HCT116 (cell line): ENCODE results near the gene ADAMTS13. TPM values are rescaled to one million over a fixed set of nuclear protein-coding genes. Genes with fewer than 3 reads are reported as not detected.

ENCODE experiments used
- ATAC-seq: fragments of 200-7000 bp; cut with Tn5 transposase; 2 replicates; pipeline ENCODE4 v1.9.1; 2020; ENCODE audit warnings: mild to moderate bottlenecking, moderate library complexity
- BruUV-seq: library from RNA; stranded (reverse); fragments of 400-500 nt; replicated peaks from 2 replicates; lab custom pipeline; 2021; lab: Mats Ljungman, UMichigan
- CTCF ChIA-PET: fragments of 300-600 bp; sonication (Branson Sonifier 250); formaldehyde crosslinking; loops from one replicate; lab custom pipeline; 2021; ENCODE audit warnings: antibody characterized with exemption; lab: Charles Lee
- POLR2A ChIA-PET: fragments of 300-600, 350-600 bp; sonication (Branson Sonifier 250); formaldehyde crosslinking; loops from one replicate; lab custom pipeline; 2021; ENCODE audit warnings: antibody characterized with exemption; lab: Charles Lee
- RAD21 ChIA-PET, 2 experiments: fragments of 300-600 bp; sonication (Branson Sonifier 250); formaldehyde crosslinking; loops; one replicate each; lab custom pipeline; 2023; ENCODE audit warnings: low total read pairs in 2 of 2; ENCODE audit not compliant: uncharacterized antibody in 2 of 2, unreplicated experiment in 2 of 2, low non-redundant PET in 1 of 2; lab: Charles Lee
- DNase-seq: peaks from one replicate; pipeline ENCODE4 v3.0.0-alpha.2; 2010; ENCODE audit warnings: low read depth, low spot score
- H2AFZ ChIP-seq: fragments of 200-600 bp; shearing (Covaris generic), sonication (generic); 2 replicates; pipeline ENCODE4 v1.6.1; 2017; ENCODE audit warnings: low read depth, mixed run types, mixed read lengths, antibody characterized with exemption, low read length; ENCODE audit not compliant: poor library complexity, severe bottlenecking
- H3K27ac ChIP-seq: 2 replicates; pipeline ENCODE4 v1.5.1; 2012; ENCODE audit warnings: low read depth, low read length
- H3K27me3 ChIP-seq: fragments of 200-600 bp; sonication (generic); 2 replicates; pipeline ENCODE4 v1.6.1; 2016; ENCODE audit warnings: mixed run types, low read length, mixed read lengths; ENCODE audit not compliant: insufficient read depth
- H3K36me3 ChIP-seq, 2 experiments: fragments of 200-500 bp in 1 of 2; fragments of 200-600 bp in 1 of 2; sonication (Bioruptor generic) in 1 of 2; sonication (generic) in 1 of 2; 2 replicates each; pipeline versions ENCODE4 v1.5.1 to v1.6.1; 2014 to 2016; ENCODE audit warnings: low read length in 2 of 2, inconsistent platforms in 1 of 2, mixed read lengths in 1 of 2, mixed run types in 1 of 2; ENCODE audit not compliant: insufficient read depth in 2 of 2, control insufficient read depth in 1 of 2
- H3K4me1 ChIP-seq, 2 experiments: fragments of 200-600 bp in 1 of 2; sonication (generic) in 1 of 2; 2 replicates each; pipeline versions ENCODE4 v1.5.1 to v1.6.1; 2012 to 2017; ENCODE audit warnings: low read length in 2 of 2, inconsistent platforms in 1 of 2, mild to moderate bottlenecking in 1 of 2, mixed read lengths in 1 of 2, mixed run types in 1 of 2, moderate library complexity in 1 of 2; ENCODE audit not compliant: insufficient read depth in 2 of 2, control insufficient read depth in 1 of 2
- H3K4me2 ChIP-seq: fragments of 200-600 bp; sonication (generic); 2 replicates; pipeline ENCODE4 v1.6.1; 2017; ENCODE audit warnings: mixed run types, low read length, mixed read lengths
- H3K4me3 ChIP-seq, 2 experiments: fragments of 200-600 bp in 1 of 2; sonication (generic) in 1 of 2; replicated peaks in 1 of 2; 2 replicates each; pipeline ENCODE4 v1.5.1; 2011 to 2016; ENCODE audit warnings: low read length in 2 of 2, control low read depth in 1 of 2, low read depth in 1 of 2, mild to moderate bottlenecking in 1 of 2, mixed read lengths in 1 of 2, mixed run types in 1 of 2
- H3K79me2 ChIP-seq: fragments of 200-600 bp; sonication (generic); 2 replicates; pipeline ENCODE4 v1.6.1; 2017; ENCODE audit warnings: mild to moderate bottlenecking, mixed run types, low read length, moderate library complexity, mixed read lengths; ENCODE audit not compliant: insufficient read depth
- H3K9ac ChIP-seq: fragments of 200-600 bp; sonication (generic); 2 replicates; pipeline ENCODE4 v1.6.1; 2016; ENCODE audit warnings: low read length, mixed read lengths
- H3K9me2 ChIP-seq: fragments of 200-600 bp; sonication (generic), shearing (Covaris generic); 2 replicates; pipeline ENCODE4 v1.6.1; 2017; ENCODE audit warnings: mixed run types, mild to moderate bottlenecking, moderate library complexity; ENCODE audit not compliant: insufficient read depth
- H3K9me3 ChIP-seq, 2 experiments: fragments of 200-500 bp in 1 of 2; fragments of 200-600 bp in 1 of 2; sonication (Bioruptor generic) in 1 of 2; sonication (generic) in 1 of 2; 2 replicates each; pipeline ENCODE4 v1.6.1; 2014 to 2017; ENCODE audit warnings: low read length in 2 of 2, mixed read lengths in 2 of 2, inconsistent platforms in 1 of 2, low read depth in 1 of 2, mild to moderate bottlenecking in 1 of 2, mixed run types in 1 of 2, moderate library complexity in 1 of 2; ENCODE audit not compliant: control insufficient read depth in 1 of 2, insufficient read depth in 1 of 2
- H4K20me1 ChIP-seq: fragments of 200-600 bp; sonication (generic), shearing (Covaris generic); 2 replicates; pipeline ENCODE4 v1.6.1; 2017; ENCODE audit warnings: mixed run types, mild to moderate bottlenecking, moderate library complexity; ENCODE audit not compliant: insufficient read depth
- CBX3 ChIP-seq: IDR thresholded peaks from 2 replicates; pipeline ENCODE4 v1.6.1; 2012; ENCODE audit warnings: low read depth
- CEBPB ChIP-seq: IDR thresholded peaks from 2 replicates; pipeline ENCODE4 v1.6.1; 2012; ENCODE audit warnings: low read depth
- ELF1 ChIP-seq: IDR thresholded peaks from 2 replicates; pipeline ENCODE4 v1.6.1; 2012; ENCODE audit warnings: low read depth, borderline replicate concordance
- RAD21 ChIP-seq: IDR thresholded peaks from 2 replicates; pipeline ENCODE4 v1.6.1; 2012; ENCODE audit warnings: low read depth, mild to moderate bottlenecking
- SP1 ChIP-seq: IDR thresholded peaks from 2 replicates; pipeline ENCODE4 v1.6.1; 2012; ENCODE audit warnings: low read depth
- SRF ChIP-seq: IDR thresholded peaks from 2 replicates; pipeline ENCODE4 v1.6.1; 2012; ENCODE audit warnings: low read depth
- TCF7L2 ChIP-seq: IDR thresholded peaks from 2 replicates; pipeline ENCODE4 v1.7.0; 2011; ENCODE audit warnings: borderline replicate concordance, inconsistent platforms; ENCODE audit not compliant: insufficient read depth, insufficient read length; ENCODE audit errors: extremely low read depth
- YY1 ChIP-seq: IDR thresholded peaks from 2 replicates; pipeline ENCODE4 v1.6.1; 2011; ENCODE audit warnings: low read length, low read depth, moderate library complexity, mild to moderate bottlenecking; ENCODE audit not compliant: insufficient replicate concordance; ENCODE audit errors: extremely low read depth
- intact Hi-C: fragments of 100-400 bp; cut with micrococcal nuclease; formaldehyde crosslinking; loops from 2 replicates; pipeline ENCODE4 v1.10.0; 2022
- total RNA-seq: library from RNA; stranded (reverse); gene quantifications from one replicate; pipeline ENCODE4 v1.2.1, GENCODE V29; 2021; ENCODE audit not compliant: unreplicated experiment
- TF ChIP-seq, protein P1 (sequence below): IDR thresholded peaks from 2 replicates; pipeline ENCODE4 v1.6.1; 2012
- TF ChIP-seq, protein P2 (sequence below): IDR thresholded peaks from 2 replicates; pipeline ENCODE4 v1.6.1; 2012
- TF ChIP-seq, protein P3 (sequence below), 3 experiments: fragments of 200-600 bp in 1 of 3; sonication (generic) in 1 of 3; IDR thresholded peaks in 2 of 3; conservative IDR thresholded peaks in 1 of 3; 2 replicates each; pipeline ENCODE4 v1.5.1; 2012 to 2017; ENCODE audit warnings: low read depth in 2 of 3, low read length in 2 of 3, antibody characterized with exemption in 1 of 3, borderline replicate concordance in 1 of 3, control low read depth in 1 of 3, mild to moderate bottlenecking in 1 of 3, mixed read lengths in 1 of 3, mixed run types in 1 of 3, moderate library complexity in 1 of 3; ENCODE audit not compliant: insufficient read depth in 1 of 3

Gene ADAMTS13
- total RNA-seq, 1 experiment from 2014 or later, result 9.2 TPM

DNA sequence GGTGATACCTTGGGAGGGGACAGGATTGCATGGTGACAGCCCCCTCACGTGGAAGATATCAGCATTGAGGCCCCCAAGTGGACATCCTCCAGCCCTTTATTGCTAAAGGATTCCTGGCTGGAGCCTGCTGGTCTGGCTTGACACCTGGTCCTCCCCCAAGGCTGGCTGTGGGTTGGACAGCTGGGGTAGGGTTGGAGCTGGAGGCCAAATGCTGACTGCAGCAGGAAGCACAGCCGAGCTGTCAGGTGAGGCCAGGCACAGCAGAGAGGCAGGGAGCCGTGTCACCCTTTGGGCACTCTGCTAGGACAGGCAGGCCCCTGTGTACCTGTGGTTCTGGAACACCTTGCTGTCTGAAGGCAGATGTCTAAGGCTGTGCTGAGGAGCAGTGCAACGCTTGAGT, 39.8 kb downstream of the ADAMTS13 start:
- BruUV-seq, result no TSS peak
- CTCF ChIA-PET, result no interaction called here

DNA sequence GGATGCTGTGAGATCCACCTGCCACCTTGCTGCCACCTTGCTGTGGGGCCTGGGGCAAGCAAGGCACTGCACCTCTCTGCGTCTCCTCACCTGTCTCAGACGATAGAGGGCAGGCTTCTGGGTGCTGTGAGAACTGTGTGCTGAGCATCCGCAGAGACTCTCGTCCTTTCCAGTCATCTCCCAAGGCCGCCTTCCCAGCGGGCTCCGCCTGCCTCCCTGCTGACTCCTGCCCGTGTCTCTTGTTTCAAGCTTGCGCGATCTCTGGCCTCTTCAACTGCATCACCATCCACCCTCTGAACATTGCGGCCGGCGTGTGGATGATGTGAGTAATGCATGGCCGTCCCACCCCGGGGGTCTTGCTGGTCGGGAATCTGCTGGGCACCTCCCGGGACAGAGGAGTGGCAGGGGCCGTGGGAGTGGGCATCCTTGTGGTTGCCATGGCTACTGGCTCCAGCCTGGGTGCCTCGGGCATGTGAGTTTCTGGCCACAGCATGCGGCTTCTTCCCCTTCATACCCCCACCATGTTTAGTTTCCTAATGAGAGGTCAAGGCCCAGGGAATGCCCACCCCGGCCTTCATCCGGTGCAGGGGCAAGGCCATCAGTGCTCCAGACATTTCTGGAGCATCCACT, 41.2 kb downstream of the ADAMTS13 start:
- Histone ChIP-seq H3K9ac (no peak overlapping the region), H3K79me2 (no peaks in the 10 kb centered on the region), H3K4me1 (peaks cover 14 to 17% of the 10 kb centered on the region in 2 experiments), H3K36me3 (no peaks in the 10 kb centered on the region), H3K27ac (no peak overlapping the region), H3K4me2 (no peak overlapping the region), H3K27me3 (no peaks in the 10 kb centered on the region), H3K9me3 (no peaks in the 10 kb centered on the region), H3K4me3 (no peak overlapping the region), H3K9me2 (no peaks in the 10 kb centered on the region), H2AFZ (no peak overlapping the region), H4K20me1 (no peaks in the 10 kb centered on the region)
- DNase-seq, result no peak
- intact Hi-C loops, result loop anchor here (5.0 kb wide), 1 partner anchor 46 kb away; the partner anchor contains the start of gene REXO4
- ChIA-PET CTCF (no interaction called here), RAD21 (no interaction called here), POLR2A (no interaction called here)
- peak; percentile 45 for ATAC-seq
- BruUV-seq, result no TSS peak
- TF ChIP-seq SP1, result no peak
- TF ChIP-seq CEBPB, result no peak
- no peak for TF ChIP-seq ELF1
- TF ChIP-seq, protein P1, sequence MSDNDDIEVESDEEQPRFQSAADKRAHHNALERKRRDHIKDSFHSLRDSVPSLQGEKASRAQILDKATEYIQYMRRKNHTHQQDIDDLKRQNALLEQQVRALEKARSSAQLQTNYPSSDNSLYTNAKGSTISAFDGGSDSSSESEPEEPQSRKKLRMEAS, result no peak
- no peak for TF ChIP-seq CBX3
- TF ChIP-seq YY1, result no peak
- TF ChIP-seq, protein P2, sequence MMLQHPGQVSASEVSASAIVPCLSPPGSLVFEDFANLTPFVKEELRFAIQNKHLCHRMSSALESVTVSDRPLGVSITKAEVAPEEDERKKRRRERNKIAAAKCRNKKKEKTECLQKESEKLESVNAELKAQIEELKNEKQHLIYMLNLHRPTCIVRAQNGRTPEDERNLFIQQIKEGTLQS, result no peak
- TF ChIP-seq, protein P3, sequence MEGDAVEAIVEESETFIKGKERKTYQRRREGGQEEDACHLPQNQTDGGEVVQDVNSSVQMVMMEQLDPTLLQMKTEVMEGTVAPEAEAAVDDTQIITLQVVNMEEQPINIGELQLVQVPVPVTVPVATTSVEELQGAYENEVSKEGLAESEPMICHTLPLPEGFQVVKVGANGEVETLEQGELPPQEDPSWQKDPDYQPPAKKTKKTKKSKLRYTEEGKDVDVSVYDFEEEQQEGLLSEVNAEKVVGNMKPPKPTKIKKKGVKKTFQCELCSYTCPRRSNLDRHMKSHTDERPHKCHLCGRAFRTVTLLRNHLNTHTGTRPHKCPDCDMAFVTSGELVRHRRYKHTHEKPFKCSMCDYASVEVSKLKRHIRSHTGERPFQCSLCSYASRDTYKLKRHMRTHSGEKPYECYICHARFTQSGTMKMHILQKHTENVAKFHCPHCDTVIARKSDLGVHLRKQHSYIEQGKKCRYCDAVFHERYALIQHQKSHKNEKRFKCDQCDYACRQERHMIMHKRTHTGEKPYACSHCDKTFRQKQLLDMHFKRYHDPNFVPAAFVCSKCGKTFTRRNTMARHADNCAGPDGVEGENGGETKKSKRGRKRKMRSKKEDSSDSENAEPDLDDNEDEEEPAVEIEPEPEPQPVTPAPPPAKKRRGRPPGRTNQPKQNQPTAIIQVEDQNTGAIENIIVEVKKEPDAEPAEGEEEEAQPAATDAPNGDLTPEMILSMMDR (IDR thresholded peaks at IDR 0.05 in 2 of 3, conservative IDR thresholded peaks at IDR 0.05 in 1 of 3; ENCODE audit: borderline replicate concordance in 1 of 3, insufficient read depth in 1 of 3, low read depth in 2 of 3, low read length in 2 of 3), result peak; percentile 77 to 98 (median 86)
- TF ChIP-seq SRF, result no peak
- TF ChIP-seq RAD21, result peak; percentile 74
- no peak for TF ChIP-seq TCF7L2

More for the DNA sequence above, 39.8 kb downstream of the ADAMTS13 start:
- Histone ChIP-seq H3K9ac (no peak overlapping the region), H3K9me3 (no peaks in the 10 kb centered on the region), H2AFZ (no peak overlapping the region), H3K27ac (no peak overlapping the region), H3K9me2 (no peaks in the 10 kb centered on the region), H3K4me2 (no peak overlapping the region), H3K4me3 (no peak overlapping the region), H3K4me1 (peaks cover 16 to 17% of the 10 kb centered on the region in 2 experiments), H3K27me3 (no peaks in the 10 kb centered on the region), H4K20me1 (no peaks in the 10 kb centered on the region), H3K36me3 (no peaks in the 10 kb centered on the region), H3K79me2 (no peaks in the 10 kb centered on the region)
- ATAC-seq, result no peak
- intact Hi-C loops, result loop anchor here (5.0 kb wide), 1 partner anchor 45 kb away; the partner anchor contains the start of gene REXO4
- no peak for DNase-seq
- POLR2A ChIA-PET, result no interaction called here
- TF ChIP-seq, protein P2, result no peak
- TF ChIP-seq, protein P3 (IDR thresholded peaks at IDR 0.05 in 2 of 3, conservative IDR thresholded peaks at IDR 0.05 in 1 of 3; ENCODE audit: borderline replicate concordance in 1 of 3, insufficient read depth in 1 of 3, low read depth in 2 of 3, low read length in 2 of 3), result no peak
- RAD21 ChIA-PET, result no interaction called here
